ENCODE measurements around the gene ATP13A4. TPM values are rescaled to one million over a fixed set of nuclear protein-coding genes. Genes with fewer than 3 reads are reported as not detected.

The ATP13A4 gene
- total RNA-seq, 1 donor from 2014 or later, result 0.27 TPM

DNA sequence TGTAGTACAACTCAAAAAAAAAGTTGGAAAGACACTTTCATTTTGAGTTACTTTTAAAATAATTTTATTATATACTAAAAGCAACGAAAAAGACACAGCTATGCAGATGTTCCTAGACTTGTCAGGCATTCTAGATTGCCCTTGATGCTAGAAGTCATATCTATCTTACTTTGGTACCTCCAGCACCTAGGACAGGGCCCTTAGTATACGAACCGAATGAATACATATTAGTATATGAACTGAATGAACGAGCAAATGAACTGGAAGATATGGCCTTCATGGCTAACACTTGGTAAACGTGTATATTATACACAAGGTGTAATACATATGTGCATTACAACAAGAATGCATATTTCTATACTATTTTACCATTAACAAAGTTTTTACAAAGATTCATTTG is 200.3 kb downstream of the ATP13A4 start:
- Mint-ChIP-seq H3K9me3 (ENCODE audit: unreplicated experiment) (no peaks in the 10 kb centered on the region), H3K36me3 (ENCODE audit: unreplicated experiment) (no peaks in the 10 kb centered on the region), H3K27ac (ENCODE audit: unreplicated experiment) (no peak overlapping the region), H3K4me3 (ENCODE audit: unreplicated experiment) (no peak overlapping the region), H3K4me1 (ENCODE audit: unreplicated experiment) (no peaks in the 10 kb centered on the region), H3K27me3 (ENCODE audit: unreplicated experiment) (no peaks in the 10 kb centered on the region)
- no peak for DNase-seq (ENCODE audit: extremely low spot score, unreplicated experiment)
- TF ChIP-seq, protein P1, sequence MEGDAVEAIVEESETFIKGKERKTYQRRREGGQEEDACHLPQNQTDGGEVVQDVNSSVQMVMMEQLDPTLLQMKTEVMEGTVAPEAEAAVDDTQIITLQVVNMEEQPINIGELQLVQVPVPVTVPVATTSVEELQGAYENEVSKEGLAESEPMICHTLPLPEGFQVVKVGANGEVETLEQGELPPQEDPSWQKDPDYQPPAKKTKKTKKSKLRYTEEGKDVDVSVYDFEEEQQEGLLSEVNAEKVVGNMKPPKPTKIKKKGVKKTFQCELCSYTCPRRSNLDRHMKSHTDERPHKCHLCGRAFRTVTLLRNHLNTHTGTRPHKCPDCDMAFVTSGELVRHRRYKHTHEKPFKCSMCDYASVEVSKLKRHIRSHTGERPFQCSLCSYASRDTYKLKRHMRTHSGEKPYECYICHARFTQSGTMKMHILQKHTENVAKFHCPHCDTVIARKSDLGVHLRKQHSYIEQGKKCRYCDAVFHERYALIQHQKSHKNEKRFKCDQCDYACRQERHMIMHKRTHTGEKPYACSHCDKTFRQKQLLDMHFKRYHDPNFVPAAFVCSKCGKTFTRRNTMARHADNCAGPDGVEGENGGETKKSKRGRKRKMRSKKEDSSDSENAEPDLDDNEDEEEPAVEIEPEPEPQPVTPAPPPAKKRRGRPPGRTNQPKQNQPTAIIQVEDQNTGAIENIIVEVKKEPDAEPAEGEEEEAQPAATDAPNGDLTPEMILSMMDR (IDR thresholded peaks at IDR 0.05), result no peak

Other genes starting within 250 kb of the ATP13A4 start
- gene ATP13A5, start 176.1 kb downstream of the ATP13A4 start, total RNA-seq, result not detected in 2 replicates
- gene OPA1, start 38.3 kb upstream of the ATP13A4 start, total RNA-seq, result 49.6 and 52.5 TPM in 2 replicates

All from osteocyte (in vitro differentiated cells).